Measurements from ENCODE around the gene ICA1L. TPM values are rescaled to one million over a fixed set of nuclear protein-coding genes. Genes with fewer than 3 reads are reported as not detected.

Gene ICA1L
- total and polyA plus RNA-seq, 2 of the 8 experiments (the other 6 are each of a cell fraction or from before 2014, with no cell fraction given): 1.1 to 3.4 TPM

DNA sequence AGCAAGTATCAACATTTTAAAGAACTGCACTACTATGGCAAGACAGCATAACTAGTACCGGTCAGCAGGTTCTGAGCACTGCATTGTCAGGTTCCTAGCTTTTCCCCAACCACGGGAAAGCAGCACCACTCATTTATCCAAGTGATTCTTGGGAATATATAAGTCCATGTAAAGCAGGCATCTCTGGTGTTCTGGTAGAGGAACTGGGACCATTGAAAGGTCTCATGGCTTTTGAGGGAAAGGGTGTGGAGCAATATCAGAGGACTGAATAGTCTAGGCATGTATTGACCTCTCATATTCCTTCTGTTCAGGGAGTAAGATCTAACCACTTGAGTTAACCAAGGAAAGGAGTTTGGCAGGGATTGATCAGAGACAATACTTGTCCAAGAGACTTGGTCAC, 6.1 kb upstream of the ICA1L start (continued):
- TF ChIP-seq, protein P1, sequence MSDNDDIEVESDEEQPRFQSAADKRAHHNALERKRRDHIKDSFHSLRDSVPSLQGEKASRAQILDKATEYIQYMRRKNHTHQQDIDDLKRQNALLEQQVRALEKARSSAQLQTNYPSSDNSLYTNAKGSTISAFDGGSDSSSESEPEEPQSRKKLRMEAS (IDR thresholded peaks at IDR 0.05): no peak
- no peak for TF ChIP-seq KDM5A (IDR thresholded peaks at IDR 0.05; ENCODE audit: low read length)
